CD14-positive monocyte (primary cell): ENCODE results near the gene NKAPL. TPM values are rescaled to one million over a fixed set of nuclear protein-coding genes. Genes with fewer than 3 reads are reported as not detected.

Experiments
- DNase-seq, 3 donors: peaks; one replicate each; pipeline ENCODE4 v3.0.0-alpha.2; 2011 to 2022
- H2AFZ ChIP-seq: 2 replicates; pipeline ENCODE4 v1.6.0; 2012; ENCODE audit warnings: mild to moderate bottlenecking, low read depth, low read length, inconsistent platforms; ENCODE audit not compliant: insufficient read depth, poor library complexity, severe bottlenecking
- H3K27ac ChIP-seq, 2 donors: 1 replicate in 1 of 2; 2 replicates in 1 of 2; pipeline ENCODE4 v1.5.1; 2012 to 2013; ENCODE audit warnings: low read length in 2 of 2, control low read depth in 1 of 2, inconsistent platforms in 1 of 2, low read depth in 1 of 2, mild to moderate bottlenecking in 1 of 2
- H3K27me3 ChIP-seq, 2 donors: one replicate each; pipeline versions ENCODE4 v1.6.0 to v1.6.1; 2011 to 2013; ENCODE audit warnings: low read length in 2 of 2; ENCODE audit not compliant: control insufficient read depth in 2 of 2, insufficient read depth in 2 of 2
- H3K36me3 ChIP-seq, 2 donors: replicated peaks in 1 of 2; 1 replicate in 1 of 2; 2 replicates in 1 of 2; pipeline versions ENCODE4 v1.5.1 to v1.6.1; 2012 to 2013; ENCODE audit warnings: low read length in 2 of 2, control low read depth in 1 of 2, inconsistent platforms in 1 of 2, mild to moderate bottlenecking in 1 of 2; ENCODE audit not compliant: insufficient read depth in 2 of 2, control insufficient read depth in 1 of 2
- H3K4me1 ChIP-seq, 2 donors: 1 replicate in 1 of 2; 2 replicates in 1 of 2; pipeline versions ENCODE4 v1.5.1 to v1.6.1; 2012 to 2013; ENCODE audit warnings: low read length in 2 of 2, control low read depth in 1 of 2, inconsistent platforms in 1 of 2, mild to moderate bottlenecking in 1 of 2, moderate library complexity in 1 of 2; ENCODE audit not compliant: insufficient read depth in 2 of 2, control insufficient read depth in 1 of 2
- H3K4me2 ChIP-seq: replicated peaks from 2 replicates; pipeline ENCODE3; 2012; ENCODE audit warnings: low read length, moderate library complexity, mild to moderate bottlenecking; ENCODE audit not compliant: poor library complexity, severe bottlenecking; ENCODE audit errors: extremely low read depth
- H3K4me3 ChIP-seq, 3 experiments: fragments of 200-600 bp in 1 of 3; sonication (generic) in 1 of 3; replicated peaks in 1 of 3; 1 replicate in 2 of 3; 2 replicates in 1 of 3; pipeline ENCODE4 v1.5.1; 2011 to 2013; ENCODE audit warnings: low read length in 3 of 3, mild to moderate bottlenecking in 3 of 3, control low read depth in 2 of 3, low read depth in 2 of 3, inconsistent platforms in 1 of 3, moderate library complexity in 1 of 3
- H3K79me2 ChIP-seq: 2 replicates; pipeline ENCODE4 v1.6.0; 2012; ENCODE audit warnings: mild to moderate bottlenecking, control low read depth, inconsistent platforms, low read length, moderate library complexity; ENCODE audit not compliant: insufficient read depth
- H3K9ac ChIP-seq: 2 replicates; pipeline ENCODE4 v1.6.0; 2017; ENCODE audit warnings: low read length, mild to moderate bottlenecking; ENCODE audit not compliant: insufficient read depth, poor library complexity, severe bottlenecking
- H3K9me3 ChIP-seq, 2 donors: replicated peaks in 1 of 2; 1 replicate in 1 of 2; 2 replicates in 1 of 2; pipeline versions ENCODE4 v1.5.1 to v1.6.1; 2012 to 2013; ENCODE audit warnings: low read length in 2 of 2, control low read depth in 1 of 2; ENCODE audit not compliant: control insufficient read depth in 1 of 2, insufficient read depth in 1 of 2
- H4K20me1 ChIP-seq: 2 replicates; pipeline ENCODE4 v1.6.0; 2012; ENCODE audit warnings: mild to moderate bottlenecking, low read length, control low read depth, moderate library complexity; ENCODE audit not compliant: insufficient read depth
- H3K27ac Mint-ChIP-seq, 7 donors: one replicate each; pipeline ENCODE4 v1.8.0; 2020; ENCODE audit warnings: mild to moderate bottlenecking in 7 of 7, mixed read lengths in 7 of 7, moderate library complexity in 6 of 7, inconsistent platforms in 2 of 7
- H3K27me3 Mint-ChIP-seq, 3 donors: one replicate each; pipeline ENCODE4 v1.8.0; 2021 to 2022; ENCODE audit warnings: low read depth in 3 of 3, mild to moderate bottlenecking in 3 of 3, mixed read lengths in 3 of 3, moderate library complexity in 3 of 3, inconsistent platforms in 1 of 3
- H3K36me3 Mint-ChIP-seq, 2 donors: one replicate each; pipeline ENCODE4 v1.8.0; 2020; ENCODE audit warnings: mixed read lengths in 2 of 2, inconsistent platforms in 1 of 2, mild to moderate bottlenecking in 1 of 2
- H3K4me1 Mint-ChIP-seq: one replicate; pipeline ENCODE4 v1.8.0; 2020; ENCODE audit warnings: mild to moderate bottlenecking, mixed read lengths
- H3K4me3 Mint-ChIP-seq, 2 donors: one replicate each; pipeline ENCODE4 v1.8.0; 2020; ENCODE audit warnings: mild to moderate bottlenecking in 2 of 2, mixed read lengths in 2 of 2, moderate library complexity in 1 of 2
- H3K9me3 Mint-ChIP-seq, 7 donors: one replicate each; pipeline ENCODE4 v1.8.0; 2020 to 2022; ENCODE audit warnings: mixed read lengths in 7 of 7, mild to moderate bottlenecking in 6 of 7, moderate library complexity in 6 of 7, inconsistent platforms in 2 of 7
- whole genome bisulfite sequencing: methylation state at CpG from one replicate; pipeline ENCODE4 v1.1.5; 2013; ENCODE audit warnings: missing lambda C conversion rate; ENCODE audit not compliant: insufficient coverage; 5-methylcytosine and 5-hydroxymethylcytosine counted together
- intact Hi-C, 2 donors: fragments of 100-400 bp; cut with micrococcal nuclease; formaldehyde crosslinking; loops; one replicate each; pipeline versions ENCODE4 v1.15.0 to v1.15.1; 2023
- polyA plus RNA-seq, 3 donors: library from polyadenylated mRNA; depleted of rRNA in 1 of 3; unstranded in 2 of 3; stranded (reverse) in 1 of 3; fragments of 300-500 nt in 2 of 3; fragments of >200 nt in 1 of 3; fragmentation: Illumina TruSeq in 2 of 3; gene quantifications; 1 replicate in 2 of 3; 2 replicates in 1 of 3; pipeline ENCODE4 v1.2.3, GENCODE V29; 2012 to 2021
- TF ChIP-seq, protein P1 (sequence below): fragments of 200-600 bp; IDR thresholded peaks from one replicate; pipeline ENCODE4 v1.8.0; 2022; ENCODE audit warnings: antibody characterized with exemption, mild to moderate bottlenecking

The NKAPL gene
- polyA plus RNA-seq, 3 donors = 0.12 to 1.1 (median 0.94) TPM

DNA sequence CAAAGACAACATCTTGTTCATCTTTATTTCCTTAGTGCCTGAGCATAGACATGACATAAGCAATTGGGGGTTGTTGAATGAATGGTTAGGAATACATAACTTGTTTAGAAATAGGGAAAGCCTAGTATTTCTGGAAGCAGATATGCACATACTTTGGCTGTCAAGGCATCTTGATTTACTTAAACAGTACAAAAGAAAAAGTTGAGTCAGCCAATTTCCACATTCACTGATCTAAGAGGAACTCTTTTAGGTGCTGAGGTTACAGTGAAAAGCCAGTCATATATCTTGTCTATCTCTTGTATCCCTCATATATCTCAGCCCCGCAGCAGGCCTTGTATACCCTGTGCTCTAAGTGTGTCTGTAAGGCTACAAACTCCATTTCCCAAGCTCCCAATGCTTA lies 18.6 kb upstream of the NKAPL start:
- no peaks in the 10 kb centered on the region for H3K27me3 ChIP-seq
- Mint-ChIP-seq H3K4me1 (peaks cover 17% of the 10 kb centered on the region), H3K9me3 (peaks cover 0 to 2% (median 0%) of the 10 kb centered on the region in 7 donors), H3K36me3 (peaks cover 26 to 32% of the 10 kb centered on the region in 2 donors), H3K4me3 (no peak overlapping the region), H3K27me3 (no peaks in the 10 kb centered on the region), H3K27ac (no peak overlapping the region)
- DNase-seq = no peak
- no peak overlapping the region for H3K4me3 ChIP-seq
- TF ChIP-seq, protein P1, sequence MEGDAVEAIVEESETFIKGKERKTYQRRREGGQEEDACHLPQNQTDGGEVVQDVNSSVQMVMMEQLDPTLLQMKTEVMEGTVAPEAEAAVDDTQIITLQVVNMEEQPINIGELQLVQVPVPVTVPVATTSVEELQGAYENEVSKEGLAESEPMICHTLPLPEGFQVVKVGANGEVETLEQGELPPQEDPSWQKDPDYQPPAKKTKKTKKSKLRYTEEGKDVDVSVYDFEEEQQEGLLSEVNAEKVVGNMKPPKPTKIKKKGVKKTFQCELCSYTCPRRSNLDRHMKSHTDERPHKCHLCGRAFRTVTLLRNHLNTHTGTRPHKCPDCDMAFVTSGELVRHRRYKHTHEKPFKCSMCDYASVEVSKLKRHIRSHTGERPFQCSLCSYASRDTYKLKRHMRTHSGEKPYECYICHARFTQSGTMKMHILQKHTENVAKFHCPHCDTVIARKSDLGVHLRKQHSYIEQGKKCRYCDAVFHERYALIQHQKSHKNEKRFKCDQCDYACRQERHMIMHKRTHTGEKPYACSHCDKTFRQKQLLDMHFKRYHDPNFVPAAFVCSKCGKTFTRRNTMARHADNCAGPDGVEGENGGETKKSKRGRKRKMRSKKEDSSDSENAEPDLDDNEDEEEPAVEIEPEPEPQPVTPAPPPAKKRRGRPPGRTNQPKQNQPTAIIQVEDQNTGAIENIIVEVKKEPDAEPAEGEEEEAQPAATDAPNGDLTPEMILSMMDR = no peak
- H3K79me2 ChIP-seq = no peaks in the 10 kb centered on the region
- intact Hi-C loops = no loop called here
- H3K4me1 ChIP-seq = peaks cover 11 to 17% of the 10 kb centered on the region in 2 donors
- no peak overlapping the region for H3K4me2 ChIP-seq
- H3K27ac ChIP-seq = no peak overlapping the region
- no peaks in the 10 kb centered on the region for H4K20me1 ChIP-seq
- WGBS = no CpG with 5 or more reads among the region's 1 CpG
- no peaks in the 10 kb centered on the region for H3K9me3 ChIP-seq
- no peak overlapping the region for H3K9ac ChIP-seq
- H2AFZ ChIP-seq = no peak overlapping the region
- H3K36me3 ChIP-seq = peaks cover 10 to 29% of the 10 kb centered on the region in 2 donors

DNA sequence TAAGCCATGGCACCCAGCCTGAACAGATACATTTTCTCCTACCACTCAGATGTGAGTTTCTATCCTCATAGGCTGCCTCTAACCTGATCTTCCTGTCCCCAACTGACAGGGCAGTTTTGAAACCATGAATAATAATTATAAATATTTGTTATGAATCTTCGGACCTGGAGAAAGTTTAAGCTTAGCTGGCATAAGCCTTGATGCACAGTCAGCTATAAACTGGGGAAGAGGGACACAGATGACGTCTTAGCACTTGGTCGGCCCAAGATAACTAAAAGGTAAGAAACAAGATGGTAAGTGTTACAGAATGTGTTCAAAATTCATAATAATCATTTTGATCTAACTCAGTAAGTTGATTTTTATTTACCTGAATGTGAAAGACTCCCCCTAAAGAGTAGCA lies 15.2 kb upstream of the NKAPL start:
- DNase-seq = no peak
- Histone ChIP-seq H3K4me2 (no peak overlapping the region), H3K4me3 (no peak overlapping the region), H2AFZ (no peak overlapping the region), H3K9ac (no peak overlapping the region), H3K27ac (no peak overlapping the region), H3K79me2 (no peaks in the 10 kb centered on the region), H3K9me3 (no peaks in the 10 kb centered on the region), H3K36me3 (peaks cover 32 to 58% of the 10 kb centered on the region in 2 donors), H3K27me3 (no peaks in the 10 kb centered on the region), H3K4me1 (peaks cover 3 to 6% of the 10 kb centered on the region in 2 donors), H4K20me1 (no peaks in the 10 kb centered on the region)
- peaks cover 15% of the 10 kb centered on the region for H3K4me1 Mint-ChIP-seq
- H3K9me3 Mint-ChIP-seq = no peaks in the 10 kb centered on the region
- TF ChIP-seq, protein P1 = no peak
- peaks cover 53 to 57% of the 10 kb centered on the region in 2 donors for H3K36me3 Mint-ChIP-seq
- no peak overlapping the region for H3K27ac Mint-ChIP-seq
- H3K27me3 Mint-ChIP-seq = peaks cover 0 to 1% (median 0%) of the 10 kb centered on the region in 3 donors
- no peak overlapping the region for H3K4me3 Mint-ChIP-seq
- no CpG with 5 or more reads among the region's 3 CpGs for WGBS
- intact Hi-C loops = no loop called here
